PC-3 (cell line): ENCODE data around the gene CERS6.

Source experiments
- EZH2 ChIP-seq: fragments of 300-600 bp; sonication (generic); IDR thresholded peaks from one replicate; pipeline ENCODE4 v1.6.1; 2017; ENCODE audit warnings: antibody characterized with exemption, mild to moderate bottlenecking, low read length; ENCODE audit not compliant: unreplicated experiment
- EZH2phosphoT487 ChIP-seq: fragments of 300-600 bp; sonication (generic); IDR thresholded peaks from 2 replicates; pipeline ENCODE4 v1.6.1; 2018; ENCODE audit warnings: mild to moderate bottlenecking, antibody characterized with exemption, low read length, borderline replicate concordance
- TF ChIP-seq, protein P1 (sequence below): fragments of 300-600 bp; sonication (generic); conservative IDR thresholded peaks from 2 replicates; pipeline ENCODE4 v1.5.1; 2017; ENCODE audit warnings: antibody characterized with exemption, low read depth, mild to moderate bottlenecking, low read length

- TF ChIP-seq, protein P1, sequence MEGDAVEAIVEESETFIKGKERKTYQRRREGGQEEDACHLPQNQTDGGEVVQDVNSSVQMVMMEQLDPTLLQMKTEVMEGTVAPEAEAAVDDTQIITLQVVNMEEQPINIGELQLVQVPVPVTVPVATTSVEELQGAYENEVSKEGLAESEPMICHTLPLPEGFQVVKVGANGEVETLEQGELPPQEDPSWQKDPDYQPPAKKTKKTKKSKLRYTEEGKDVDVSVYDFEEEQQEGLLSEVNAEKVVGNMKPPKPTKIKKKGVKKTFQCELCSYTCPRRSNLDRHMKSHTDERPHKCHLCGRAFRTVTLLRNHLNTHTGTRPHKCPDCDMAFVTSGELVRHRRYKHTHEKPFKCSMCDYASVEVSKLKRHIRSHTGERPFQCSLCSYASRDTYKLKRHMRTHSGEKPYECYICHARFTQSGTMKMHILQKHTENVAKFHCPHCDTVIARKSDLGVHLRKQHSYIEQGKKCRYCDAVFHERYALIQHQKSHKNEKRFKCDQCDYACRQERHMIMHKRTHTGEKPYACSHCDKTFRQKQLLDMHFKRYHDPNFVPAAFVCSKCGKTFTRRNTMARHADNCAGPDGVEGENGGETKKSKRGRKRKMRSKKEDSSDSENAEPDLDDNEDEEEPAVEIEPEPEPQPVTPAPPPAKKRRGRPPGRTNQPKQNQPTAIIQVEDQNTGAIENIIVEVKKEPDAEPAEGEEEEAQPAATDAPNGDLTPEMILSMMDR, result no peak
- TF ChIP-seq EZH2phosphoT487, result no peak
- no peak for TF ChIP-seq EZH2
Measured at GRCh38 chr2:168560817-168561499, 104.9 kb downstream of the CERS6 start.
